Endothelial cell of umbilical vein (primary cell): Measurements from ENCODE around the gene UBL3. TPM values are rescaled to one million over a fixed set of nuclear protein-coding genes. Genes with fewer than 3 reads are reported as not detected.

Experiments
- BruUV-seq: library from RNA; stranded (reverse); fragments of 400-500 nt; replicated peaks from 2 replicates; lab custom pipeline; 2021; lab: Mats Ljungman, UMichigan
- CTCF ChIA-PET: fragments of 300-600, 350-600 bp; sonication (Branson Sonifier 250); formaldehyde crosslinking; loops from one replicate; lab custom pipeline; 2021; ENCODE audit warnings: antibody characterized with exemption, inconsistent platforms; lab: Charles Lee
- POLR2A ChIA-PET: fragments of 300-600, 350-600 bp; sonication (Branson Sonifier 250); formaldehyde crosslinking; loops from one replicate; lab custom pipeline; 2021; ENCODE audit warnings: antibody characterized with exemption, inconsistent platforms; lab: Charles Lee
- DNase-seq: peaks from one replicate; pipeline ENCODE4 v3.0.0-alpha.2; 2011; ENCODE audit warnings: low read depth, low spot score
- FAIRE-seq: peaks from 2 replicates; lab custom pipeline; 2011; peaks lifted over from hg19 to GRCh38; lab: Jason Lieb, UNC
- H2AFZ ChIP-seq: 2 replicates; pipeline ENCODE4 v1.6.0; 2012; ENCODE audit warnings: low read depth, low read length, control low read depth, inconsistent platforms
- H3K27ac ChIP-seq: 2 replicates; pipeline ENCODE4 v1.5.1; 2011; ENCODE audit warnings: low read depth, mild to moderate bottlenecking, control low read depth, low read length, moderate library complexity; ENCODE audit not compliant: insufficient read depth
- H3K27me3 ChIP-seq, 2 experiments: 2 replicates each; pipeline versions ENCODE4 v1.6.0 to v1.6.1; 2011; ENCODE audit warnings: low read length in 2 of 2, mixed read lengths in 1 of 2; ENCODE audit not compliant: control insufficient read depth in 2 of 2, insufficient read depth in 2 of 2
- H3K36me3 ChIP-seq, 2 experiments: 2 replicates in 1 of 2; 3 replicates in 1 of 2; pipeline ENCODE4 v1.5.1; 2011; ENCODE audit warnings: low read length in 2 of 2, mild to moderate bottlenecking in 1 of 2, moderate library complexity in 1 of 2; ENCODE audit not compliant: control insufficient read depth in 2 of 2, insufficient read depth in 2 of 2; ENCODE audit errors: extremely low read depth in 1 of 2
- H3K4me1 ChIP-seq: 3 replicates; pipeline ENCODE4 v1.5.1; 2011; ENCODE audit warnings: mild to moderate bottlenecking, low read length; ENCODE audit not compliant: control insufficient read depth, insufficient read depth; ENCODE audit errors: extremely low read depth
- H3K4me2 ChIP-seq: 2 replicates; pipeline ENCODE4 v1.6.1; 2011; ENCODE audit warnings: low read length, control low read depth, mixed read lengths; ENCODE audit not compliant: insufficient read depth
- H3K4me3 ChIP-seq, 3 experiments: fragments of 200-600 bp in 1 of 3; sonication (generic), shearing (Covaris generic) in 1 of 3; replicated peaks in 1 of 3; 2 replicates each; pipeline ENCODE4 v1.5.1; 2011 to 2016; ENCODE audit warnings: control low read depth in 3 of 3, low read length in 3 of 3, mild to moderate bottlenecking in 2 of 3, inconsistent platforms in 1 of 3, low read depth in 1 of 3, moderate library complexity in 1 of 3; ENCODE audit not compliant: insufficient read depth in 1 of 3
- H3K79me2 ChIP-seq: 2 replicates; pipeline ENCODE4 v1.6.0; 2012; ENCODE audit warnings: low read length, inconsistent platforms; ENCODE audit not compliant: control insufficient read depth, insufficient read depth
- H3K9ac ChIP-seq: replicated peaks from 2 replicates; pipeline ENCODE3; 2011; ENCODE audit warnings: low read length, control low read depth; ENCODE audit not compliant: insufficient read depth; ENCODE audit errors: extremely low read depth
- H3K9me1 ChIP-seq: replicated peaks from 3 replicates; pipeline ENCODE4 v1.6.0; 2011; ENCODE audit warnings: mild to moderate bottlenecking, low read length; ENCODE audit not compliant: control insufficient read depth, insufficient read depth; ENCODE audit errors: extremely low read depth
- H3K9me3 ChIP-seq: replicated peaks from 2 replicates; pipeline ENCODE4 v1.5.1; 2012; ENCODE audit warnings: low read length, inconsistent platforms; ENCODE audit not compliant: control insufficient read depth, insufficient read depth
- H4K20me1 ChIP-seq: replicated peaks from 2 replicates; pipeline ENCODE3; 2011; ENCODE audit warnings: mild to moderate bottlenecking, low read length; ENCODE audit not compliant: control insufficient read depth, insufficient read depth; ENCODE audit errors: extremely low read depth
- CTCF ChIP-seq, 2 donors: IDR thresholded peaks; 1 replicate in 1 of 2; 2 replicates in 1 of 2; pipeline ENCODE4 v1.5.1; 2011; ENCODE audit warnings: low read length in 2 of 2, mild to moderate bottlenecking in 2 of 2, moderate library complexity in 2 of 2, control low read depth in 1 of 2, inconsistent platforms in 1 of 2, low read depth in 1 of 2; ENCODE audit not compliant: insufficient read depth in 1 of 2; ENCODE audit errors: extremely low read depth in 1 of 2
- EZH2 ChIP-seq: IDR thresholded peaks from 2 replicates; pipeline ENCODE4 v1.6.1; 2012; ENCODE audit warnings: borderline replicate concordance, low read depth, mild to moderate bottlenecking, moderate library complexity, low read length, inconsistent platforms; ENCODE audit not compliant: severe bottlenecking
- FOS ChIP-seq: IDR thresholded peaks from 2 replicates; pipeline ENCODE4 v1.6.1; 2011; ENCODE audit warnings: mild to moderate bottlenecking, low read length, moderate library complexity, borderline replicate concordance; ENCODE audit not compliant: insufficient read depth
- GATA2 ChIP-seq: IDR thresholded peaks from 2 replicates; pipeline ENCODE4 v1.7.0; 2011; ENCODE audit warnings: low read depth, mild to moderate bottlenecking, moderate library complexity, mixed read lengths, low read length; ENCODE audit not compliant: insufficient read length, insufficient read depth
- JUN ChIP-seq: IDR thresholded peaks from 2 replicates; pipeline ENCODE4 v1.6.1; 2011; ENCODE audit warnings: borderline replicate concordance, low read depth; ENCODE audit not compliant: insufficient read length, insufficient read depth
- MAX ChIP-seq: IDR thresholded peaks from 2 replicates; pipeline ENCODE4 v1.6.1; 2011; ENCODE audit not compliant: insufficient read depth, insufficient read length
- MYC ChIP-seq: IDR thresholded peaks from one replicate; pipeline ENCODE4 v1.6.1; 2011; ENCODE audit warnings: mild to moderate bottlenecking, low read depth, low read length
- POLR2A ChIP-seq: IDR thresholded peaks from 2 replicates; pipeline ENCODE4 v1.6.1; 2012; ENCODE audit warnings: low read depth, mild to moderate bottlenecking, control low read depth, low read length
- POLR2AphosphoS5 ChIP-seq: IDR thresholded peaks from 2 replicates; pipeline ENCODE4 v1.6.1; 2012; ENCODE audit warnings: low read depth, mild to moderate bottlenecking, control low read depth, low read length, moderate library complexity; ENCODE audit not compliant: insufficient read depth
- dilution Hi-C: fragments of 300-500 bp; cut with MboI; formaldehyde crosslinking; loops from one replicate; pipeline ENCODE4 v1.15.0; 2019; ENCODE audit warnings: low sequenced_read_pairs; ENCODE audit not compliant: extremely low pct_ligation_motif_present
- intact Hi-C: fragments of 100-400 bp; cut with micrococcal nuclease; formaldehyde crosslinking; loops from one replicate; pipeline ENCODE4 v1.10.0; 2022
- polyA plus RNA-seq, 4 experiments: library from polyadenylated mRNA; depleted of rRNA in 3 of 4; stranded (reverse) in 3 of 4; unstranded in 1 of 4; fragments of >200 nt; gene quantifications; 2 replicates each; pipeline versions ENCODE4 v1.2.1 to v1.2.3, GENCODE V29; 2011 to 2012; ENCODE audit warnings: missing spikeins in 1 of 4
- total RNA-seq: library from RNA; stranded (reverse); gene quantifications from 2 replicates; pipeline ENCODE4 v1.2.3, GENCODE V29; 2021

UBL3 gene
- total and polyA plus RNA-seq, 2 donors (not counting 3 experiments of a cell fraction or from before 2014, with no cell fraction given): 4.8 to 11.8 TPM

GRCh38 chr13:29803221-29803620 lies 47.2 kb downstream of the UBL3 start:
- H3K4me2 ChIP-seq: no peak overlapping the region
- H3K27ac ChIP-seq: no peak overlapping the region

GRCh38 chr13:29802621-29803020 lies 47.8 kb downstream of the UBL3 start:
- H3K9me1 ChIP-seq: no peaks in the 10 kb centered on the region
- no peaks in the 10 kb centered on the region for H3K9me3 ChIP-seq
- intact Hi-C loops: no loop called here
- FAIRE-seq (no peak), DNase-seq (no peak)
- dilution Hi-C loops: no loop called here
- no peak overlapping the region for H2AFZ ChIP-seq
- H3K9ac ChIP-seq: no peak overlapping the region
- H3K4me1 ChIP-seq: no peaks in the 10 kb centered on the region
- POLR2A ChIA-PET: no interaction called here
- no peak overlapping the region for H3K4me3 ChIP-seq
- TF ChIP-seq JUN (no peak), GATA2 (no peak), CTCF (IDR thresholded peaks at IDR 0.05; ENCODE audit: extremely low read depth in 1 of 2, insufficient read depth in 1 of 2, low read depth in 1 of 2, low read length in 2 of 2) (no peak), FOS (no peak), POLR2A (no peak), MAX (no peak), MYC (no peak), EZH2 (no peak), POLR2AphosphoS5 (no peak)
- no peaks in the 10 kb centered on the region for H3K36me3 ChIP-seq
- peaks cover 5% of the 10 kb centered on the region for H3K79me2 ChIP-seq
- H4K20me1 ChIP-seq: peaks cover 8% of the 10 kb centered on the region
- BruUV-seq: no TSS peak
- CTCF ChIA-PET: no interaction called here
- H3K27ac ChIP-seq: no peak overlapping the region
- H3K4me2 ChIP-seq: no peak overlapping the region
- no peaks in the 10 kb centered on the region for H3K27me3 ChIP-seq

More at GRCh38 chr13:29803221-29803620, 47.2 kb downstream of the UBL3 start:
- POLR2A ChIA-PET: no interaction called here
- H3K36me3 ChIP-seq: no peaks in the 10 kb centered on the region
- no peaks in the 10 kb centered on the region for H3K9me3 ChIP-seq
- no peak for TF ChIP-seq EZH2
- BruUV-seq: no TSS peak
- H3K9ac ChIP-seq: no peak overlapping the region
- H3K79me2 ChIP-seq: peaks cover 5% of the 10 kb centered on the region
- dilution Hi-C loops: no loop called here
- H3K27me3 ChIP-seq: no peaks in the 10 kb centered on the region
- no peak for DNase-seq
- intact Hi-C loops: no loop called here
- no peak overlapping the region for H3K4me3 ChIP-seq
- CTCF ChIA-PET: no interaction called here
- H3K9me1 ChIP-seq: no peaks in the 10 kb centered on the region
- FAIRE-seq: no peak
- H3K4me1 ChIP-seq: no peaks in the 10 kb centered on the region
- H4K20me1 ChIP-seq: peaks cover 8% of the 10 kb centered on the region
- H2AFZ ChIP-seq: no peak overlapping the region
